ENCODE data around the gene TRAPPC3L.

DNA sequence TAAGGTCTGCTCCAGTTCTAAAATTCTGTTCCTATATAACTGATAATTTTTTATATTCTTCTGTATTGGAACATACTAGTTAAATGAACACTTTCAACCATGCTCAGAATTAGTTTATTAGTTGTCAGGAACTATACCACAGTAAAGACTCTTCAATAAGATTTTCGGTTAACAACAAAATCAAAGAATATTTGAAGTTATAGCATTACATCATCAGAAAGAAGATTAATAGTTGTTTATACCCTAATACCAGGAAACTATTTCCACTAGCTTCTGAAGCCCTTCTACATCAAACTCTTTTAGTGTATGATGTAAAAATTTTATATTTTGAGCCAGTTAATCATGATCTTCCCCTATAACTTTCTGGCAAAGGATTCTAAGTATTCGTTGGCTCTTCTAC is 14.6 kb upstream of the TRAPPC3L start:
- TF ChIP-seq, protein P1, sequence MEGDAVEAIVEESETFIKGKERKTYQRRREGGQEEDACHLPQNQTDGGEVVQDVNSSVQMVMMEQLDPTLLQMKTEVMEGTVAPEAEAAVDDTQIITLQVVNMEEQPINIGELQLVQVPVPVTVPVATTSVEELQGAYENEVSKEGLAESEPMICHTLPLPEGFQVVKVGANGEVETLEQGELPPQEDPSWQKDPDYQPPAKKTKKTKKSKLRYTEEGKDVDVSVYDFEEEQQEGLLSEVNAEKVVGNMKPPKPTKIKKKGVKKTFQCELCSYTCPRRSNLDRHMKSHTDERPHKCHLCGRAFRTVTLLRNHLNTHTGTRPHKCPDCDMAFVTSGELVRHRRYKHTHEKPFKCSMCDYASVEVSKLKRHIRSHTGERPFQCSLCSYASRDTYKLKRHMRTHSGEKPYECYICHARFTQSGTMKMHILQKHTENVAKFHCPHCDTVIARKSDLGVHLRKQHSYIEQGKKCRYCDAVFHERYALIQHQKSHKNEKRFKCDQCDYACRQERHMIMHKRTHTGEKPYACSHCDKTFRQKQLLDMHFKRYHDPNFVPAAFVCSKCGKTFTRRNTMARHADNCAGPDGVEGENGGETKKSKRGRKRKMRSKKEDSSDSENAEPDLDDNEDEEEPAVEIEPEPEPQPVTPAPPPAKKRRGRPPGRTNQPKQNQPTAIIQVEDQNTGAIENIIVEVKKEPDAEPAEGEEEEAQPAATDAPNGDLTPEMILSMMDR (IDR thresholded peaks at IDR 0.05 in 2 of 3, conservative IDR thresholded peaks at IDR 0.05 in 1 of 3; ENCODE audit: borderline replicate concordance in 1 of 3, insufficient read depth in 1 of 3, low read depth in 2 of 3, low read length in 2 of 3), result no peak
- TF ChIP-seq FOSL1 (IDR thresholded peaks at IDR 0.05; ENCODE audit: low read depth) (no peak), YY1 (IDR thresholded peaks at IDR 0.05; ENCODE audit: extremely low read depth, insufficient replicate concordance, low read depth, low read length) (no peak), RAD21 (IDR thresholded peaks at IDR 0.05; ENCODE audit: low read depth) (no peak), EZH2 (IDR thresholded peaks at IDR 0.05) (no peak), POLR2A (IDR thresholded peaks at IDR 0.05; ENCODE audit: borderline replicate concordance, extremely low read depth, insufficient read depth, insufficient read length) (no peak), ELF1 (IDR thresholded peaks at IDR 0.05; ENCODE audit: borderline replicate concordance, low read depth) (no peak), SIN3A (IDR thresholded peaks at IDR 0.05; ENCODE audit: low read depth) (no peak), POLR2AphosphoS5 (IDR thresholded peaks at IDR 0.05; ENCODE audit: low read depth, low read length) (no peak)

Measured in HCT116 (cell line).